AG10803 (cell line): ENCODE results near the gene RBM38.

Experiments used
- DNase-seq: peaks from one replicate; pipeline ENCODE4 v3.0.0; 2010; ENCODE audit warnings: low read depth
- H3K4me3 ChIP-seq: 2 replicates; pipeline ENCODE4 v1.5.1; 2011; ENCODE audit warnings: mild to moderate bottlenecking, low read length, control low read depth
- CTCF ChIP-seq: conservative IDR thresholded peaks from 2 replicates; pipeline ENCODE4 v1.5.1; 2011; ENCODE audit warnings: mild to moderate bottlenecking, low read length, control low read depth, inconsistent platforms

RBM38 gene

GRCh38 chr20:57392512-57393271 lies 1.5 kb downstream of the RBM38 start:
- peak overlapping the region; percentile 59 for H3K4me3 ChIP-seq
- no peak for TF ChIP-seq CTCF
- no peak for DNase-seq

- H3K4me3 ChIP-seq, result no peak overlapping the region
- TF ChIP-seq CTCF, result no peak
- no peak for DNase-seq
Observed at GRCh38 chr20:57393321-57394120, 2.3 kb downstream of the RBM38 start.

- no peak for TF ChIP-seq CTCF
- no peak overlapping the region for H3K4me3 ChIP-seq
- no peak for DNase-seq
Observed at GRCh38 chr20:57394121-57395082, 3.2 kb downstream of the RBM38 start.

- no peak for TF ChIP-seq CTCF
- no peak overlapping the region for H3K4me3 ChIP-seq
- peak; percentile 66 for DNase-seq
Observed at GRCh38 chr20:57395111-57395966, 4.1 kb downstream of the RBM38 start.

- no peak for TF ChIP-seq CTCF
- no peak for DNase-seq
- no peak overlapping the region for H3K4me3 ChIP-seq
Observed at GRCh38 chr20:57396212-57396983, 5.2 kb downstream of the RBM38 start.
